ENCODE measurements around the gene TOMM5.

Gene TOMM5

GRCh38 chr9:37592108-37592951 is at the start of gene TOMM5:
TSS of gene TOMM5 (minus strand) at chr9:37592597. CDS start at chr9:37592532, 65 bp downstream.
- peak; percentile 93 for DNase-seq

DNA sequence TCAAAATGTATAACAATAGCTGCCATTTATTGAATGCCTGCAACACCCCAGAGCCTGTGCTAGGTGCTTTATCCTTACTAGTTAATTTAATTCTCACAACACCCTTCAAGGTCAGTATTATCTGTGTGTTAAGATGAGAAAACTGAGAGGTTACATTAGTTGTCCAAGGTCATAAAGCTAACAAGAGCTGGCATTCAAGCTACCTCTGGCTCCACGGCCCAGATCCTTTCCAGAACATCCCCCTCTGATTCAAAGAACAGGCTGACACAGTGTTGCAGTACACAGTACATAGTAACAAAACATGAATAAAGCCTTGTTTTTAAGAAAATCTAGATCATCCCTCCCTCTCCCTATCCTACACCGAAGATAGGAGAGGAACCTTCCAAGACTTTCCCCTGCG is 48.9 kb upstream of the TOMM5 start:
- no peak for DNase-seq

DNA sequence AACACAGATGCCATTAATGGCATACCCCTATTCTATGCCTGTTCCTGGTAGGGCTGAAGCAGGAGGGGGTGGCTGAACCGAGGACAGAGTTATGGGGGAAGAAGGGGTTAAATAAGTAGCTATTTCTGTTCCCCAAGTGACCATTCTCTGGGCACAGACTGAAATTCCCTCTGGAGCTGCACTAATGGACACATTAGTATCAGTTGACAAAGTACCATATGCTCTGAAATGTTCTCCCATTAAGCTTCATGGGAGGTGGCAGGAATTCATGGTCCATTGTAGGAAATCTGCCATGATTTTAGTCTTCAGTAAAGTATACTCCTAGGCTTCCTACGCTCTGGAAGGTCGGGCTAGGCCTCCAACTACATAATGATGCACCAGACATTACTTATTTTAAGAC is 47.8 kb upstream of the TOMM5 start:
- no peak for DNase-seq

GRCh38 chr9:37639841-37640240 is 47.4 kb upstream of the TOMM5 start:
- no peak for DNase-seq

- DNase-seq: no peak
Observed at GRCh38 chr9:37639109-37639762, 46.8 kb upstream of the TOMM5 start.

- DNase-seq: no peak
Observed at GRCh38 chr9:37636511-37637448, 44.4 kb upstream of the TOMM5 start.

- DNase-seq: no peak
Observed at GRCh38 chr9:37635808-37636207, 43.4 kb upstream of the TOMM5 start.

- DNase-seq: no peak
Observed at GRCh38 chr9:37632479-37632878, 40.1 kb upstream of the TOMM5 start.

GRCh38 chr9:37626708-37627292 is 34.4 kb upstream of the TOMM5 start:
- DNase-seq: no peak

DNA sequence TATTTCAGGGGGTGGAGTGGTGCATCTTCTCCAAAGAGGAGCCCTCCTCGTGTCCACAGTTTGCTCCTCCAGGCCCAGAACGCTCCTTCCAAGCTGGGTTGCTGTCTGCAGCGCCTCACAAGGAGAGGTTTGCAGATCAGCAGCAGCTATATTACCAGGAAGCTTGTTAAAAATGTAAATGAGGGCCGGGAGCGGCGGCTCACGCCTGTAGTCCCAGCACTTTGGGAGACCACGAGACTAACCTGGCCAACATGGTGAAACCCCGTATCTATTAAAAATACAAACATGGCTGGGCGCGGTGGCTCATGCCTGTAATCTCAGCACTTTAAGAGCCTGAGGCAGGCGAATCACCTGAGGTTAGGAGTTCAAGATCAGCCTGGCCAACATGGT is 33.4 kb upstream of the TOMM5 start:
- DNase-seq: no peak

GRCh38 chr9:37625036-37625757 is 32.8 kb upstream of the TOMM5 start:
- no peak for DNase-seq

- no peak for DNase-seq
Observed at GRCh38 chr9:37624073-37624472, 31.7 kb upstream of the TOMM5 start.

DNA sequence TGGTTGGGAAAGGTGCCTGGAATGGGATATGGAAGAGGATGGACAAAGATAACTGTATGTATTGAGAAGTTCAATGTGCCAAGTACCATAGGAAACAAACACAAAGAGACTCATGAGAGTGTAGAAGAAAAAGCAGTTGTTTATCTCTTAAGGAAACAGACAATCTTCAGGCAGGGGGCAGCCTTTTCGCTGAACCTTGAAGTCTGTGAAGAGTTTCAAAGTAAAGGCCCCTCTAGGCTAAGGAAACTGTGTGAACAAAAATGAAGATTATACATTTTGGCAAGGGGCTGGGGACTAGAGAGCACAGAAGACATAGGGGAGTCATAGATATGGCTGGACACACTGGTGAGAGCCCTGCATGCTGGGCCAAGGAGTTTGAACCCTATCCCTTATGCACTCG is 30.9 kb upstream of the TOMM5 start:
- no peak for DNase-seq

GRCh38 chr9:37622462-37622861 is 30.1 kb upstream of the TOMM5 start:
- no peak for DNase-seq

GRCh38 chr9:37621273-37622121 is 29.1 kb upstream of the TOMM5 start:
- no peak for DNase-seq

DNA sequence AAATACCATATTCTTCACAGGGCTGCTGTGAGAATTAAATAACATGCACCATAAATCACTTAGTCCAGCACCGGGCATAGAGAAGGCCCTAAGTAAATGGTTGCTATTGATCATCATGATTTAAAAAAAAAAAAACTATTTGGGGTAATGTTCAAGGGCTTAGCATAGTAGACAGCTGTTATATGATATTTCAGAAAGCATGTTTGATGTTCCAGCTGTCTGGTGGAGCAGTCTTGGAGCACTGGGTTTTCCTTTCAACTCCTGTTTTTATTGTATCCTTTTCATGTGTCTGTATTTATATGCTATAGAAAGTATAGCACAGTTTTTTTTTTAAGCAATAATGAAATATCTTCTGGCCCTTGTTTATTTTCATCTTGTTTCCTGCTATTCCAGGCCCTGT is 28.0 kb upstream of the TOMM5 start:
- no peak for DNase-seq

- no peak for DNase-seq
Observed at GRCh38 chr9:37619806-37620205, 27.4 kb upstream of the TOMM5 start.

DNA sequence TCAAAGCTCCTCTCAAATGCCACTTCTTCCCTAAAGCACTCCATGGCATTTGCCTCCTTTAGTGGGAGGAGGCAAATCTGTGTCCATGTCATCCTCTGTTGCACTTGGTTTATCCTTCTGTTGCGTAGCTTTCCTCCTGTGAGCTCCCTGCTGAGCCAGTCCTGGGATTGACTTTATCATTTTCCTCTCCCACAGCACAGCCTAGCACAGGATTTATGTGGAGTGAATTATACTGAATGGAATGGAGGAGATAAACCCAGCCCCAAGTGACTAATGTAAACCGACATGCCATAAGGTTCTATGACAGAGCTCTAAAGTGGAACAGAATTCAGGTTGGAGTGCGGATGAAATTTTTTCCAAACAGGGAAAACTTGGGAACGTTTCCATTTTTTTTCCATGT is 26.4 kb upstream of the TOMM5 start:
- DNase-seq: no peak

GRCh38 chr9:37617832-37618231 is 25.4 kb upstream of the TOMM5 start:
- DNase-seq: no peak

GRCh38 chr9:37617161-37617560 is 24.8 kb upstream of the TOMM5 start:
- DNase-seq: no peak

DNA sequence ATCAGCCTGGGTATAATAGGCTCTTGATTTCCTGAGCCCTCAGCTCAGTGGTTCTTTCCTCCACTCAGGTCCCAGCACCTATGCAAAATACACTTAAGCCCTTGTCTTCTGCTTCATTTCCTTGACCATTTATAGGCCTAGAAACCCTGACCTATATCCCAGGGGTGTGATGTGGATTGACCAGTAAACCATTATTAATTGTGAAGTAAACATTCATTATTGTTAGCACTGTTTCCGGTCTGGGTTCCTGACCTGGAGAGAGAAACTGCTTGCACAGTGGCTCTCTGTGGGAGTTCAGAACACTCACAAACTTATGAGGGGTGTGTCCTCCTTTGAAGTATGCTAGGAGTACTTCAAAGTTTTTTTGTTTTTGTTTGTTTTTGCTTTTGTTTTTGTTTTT is 19.6 kb upstream of the TOMM5 start:
- no peak for DNase-seq

Measured in stimulated activated CD8-positive, alpha-beta memory T cell treated with anti-CD3 and anti-CD28 coated beads, Interleukin-4, amount 100 ng/mL, for 48 hours (primary cell).